HG03196 (cell line): ENCODE results near the gene NPR3.

Source experiments
- ATAC-seq: cut with Tn5 transposase; IDR thresholded peaks from one replicate; pipeline ENCODE4 v1.9.1; 2021; ENCODE audit not compliant: unreplicated experiment

Gene NPR3

GRCh38 chr5:32710550-32711361 is at the start of gene NPR3:
Gene NPR3, plus strand, starts transcription at chr5:32711321. Its CDS starts 456 bp downstream, at chr5:32711777.
- ATAC-seq, result no peak

GRCh38 chr5:32664523-32664922 is 46.6 kb upstream of the NPR3 start:
- ATAC-seq, result no peak

GRCh38 chr5:32668552-32668951 is 42.6 kb upstream of the NPR3 start:
- ATAC-seq, result no peak

GRCh38 chr5:32673272-32673671 is 37.8 kb upstream of the NPR3 start:
- ATAC-seq, result no peak

GRCh38 chr5:32677023-32677422 is 34.1 kb upstream of the NPR3 start:
- ATAC-seq, result no peak

GRCh38 chr5:32678472-32678871 is 32.6 kb upstream of the NPR3 start:
- no peak for ATAC-seq

GRCh38 chr5:32679218-32679617 is 31.9 kb upstream of the NPR3 start:
- no peak for ATAC-seq

- ATAC-seq, result no peak
Observed at GRCh38 chr5:32680183-32680582, 30.9 kb upstream of the NPR3 start.

GRCh38 chr5:32683125-32683524 is 28.0 kb upstream of the NPR3 start:
- ATAC-seq, result no peak

- no peak for ATAC-seq
Observed at GRCh38 chr5:32684260-32684659, 26.9 kb upstream of the NPR3 start.

- ATAC-seq, result no peak
Observed at GRCh38 chr5:32686799-32687498, 24.2 kb upstream of the NPR3 start.

GRCh38 chr5:32687499-32687831 is 23.7 kb upstream of the NPR3 start:
- ATAC-seq, result no peak

GRCh38 chr5:32690153-32690552 is 21.0 kb upstream of the NPR3 start:
- ATAC-seq, result no peak

GRCh38 chr5:32690666-32691065 is 20.5 kb upstream of the NPR3 start:
- ATAC-seq, result no peak

- ATAC-seq, result no peak
Observed at GRCh38 chr5:32692036-32692746, 18.9 kb upstream of the NPR3 start.

- ATAC-seq, result no peak
Observed at GRCh38 chr5:32703957-32704356, 7.2 kb upstream of the NPR3 start.

GRCh38 chr5:32707418-32707997 is 3.6 kb upstream of the NPR3 start:
- no peak for ATAC-seq

GRCh38 chr5:32708949-32709348 is 2.2 kb upstream of the NPR3 start:
- ATAC-seq, result no peak

- peak; percentile 66 for ATAC-seq
Observed at GRCh38 chr5:32709750-32710549, 1.2 kb upstream of the NPR3 start.

GRCh38 chr5:32711362-32711680 is 200 bp downstream of the NPR3 start:
- no peak for ATAC-seq
